Hematopoietic multipotent progenitor cell treated with erythropoietin and hydrocortisone succinate and interleukin-3 and kit ligand, for 15 days (in vitro differentiated cells): ENCODE measurements around the gene RIPK3.

Experiments used
- DNase-seq: peaks from one replicate; pipeline ENCODE4 v3.0.0-alpha.2; 2015; ENCODE audit warnings: low spot score

The RIPK3 gene

DNA sequence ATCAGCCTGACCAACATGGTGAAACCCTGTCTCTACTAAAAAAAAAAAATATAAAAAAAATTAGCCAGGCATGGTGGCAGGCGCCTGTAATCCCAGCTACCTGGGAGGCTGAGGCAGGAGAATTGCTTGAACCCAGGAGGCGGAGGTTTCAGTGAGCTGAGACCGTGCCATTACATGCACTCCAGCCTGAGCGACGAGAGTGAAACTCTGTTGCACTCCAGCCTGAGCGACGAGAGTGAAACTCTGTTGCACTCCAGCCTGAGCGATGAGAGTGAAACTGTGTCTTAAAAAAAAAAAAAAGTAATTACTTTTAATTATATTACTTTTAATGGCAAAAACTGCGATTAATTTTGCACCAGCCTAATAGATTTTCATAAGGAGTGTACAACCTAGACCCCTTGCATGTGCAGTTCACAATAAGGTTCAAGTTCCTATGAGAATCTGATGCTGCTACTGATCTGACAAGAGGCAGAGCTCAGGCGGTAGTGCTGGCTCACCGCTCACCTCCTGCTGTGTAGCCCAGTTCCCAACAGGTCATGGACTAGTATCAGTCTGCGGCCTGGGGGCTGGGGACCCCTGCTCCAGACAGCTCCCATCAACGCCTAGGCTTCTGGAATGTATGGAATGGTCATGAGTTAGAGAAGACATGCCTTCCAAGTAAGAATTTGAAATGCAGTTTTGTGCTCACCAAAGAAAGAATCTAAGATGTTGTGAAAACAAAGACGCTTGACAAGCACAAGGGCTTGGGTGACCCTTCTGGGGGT, 18.4 kb downstream of the RIPK3 start:
- DNase-seq = no peak

DNA sequence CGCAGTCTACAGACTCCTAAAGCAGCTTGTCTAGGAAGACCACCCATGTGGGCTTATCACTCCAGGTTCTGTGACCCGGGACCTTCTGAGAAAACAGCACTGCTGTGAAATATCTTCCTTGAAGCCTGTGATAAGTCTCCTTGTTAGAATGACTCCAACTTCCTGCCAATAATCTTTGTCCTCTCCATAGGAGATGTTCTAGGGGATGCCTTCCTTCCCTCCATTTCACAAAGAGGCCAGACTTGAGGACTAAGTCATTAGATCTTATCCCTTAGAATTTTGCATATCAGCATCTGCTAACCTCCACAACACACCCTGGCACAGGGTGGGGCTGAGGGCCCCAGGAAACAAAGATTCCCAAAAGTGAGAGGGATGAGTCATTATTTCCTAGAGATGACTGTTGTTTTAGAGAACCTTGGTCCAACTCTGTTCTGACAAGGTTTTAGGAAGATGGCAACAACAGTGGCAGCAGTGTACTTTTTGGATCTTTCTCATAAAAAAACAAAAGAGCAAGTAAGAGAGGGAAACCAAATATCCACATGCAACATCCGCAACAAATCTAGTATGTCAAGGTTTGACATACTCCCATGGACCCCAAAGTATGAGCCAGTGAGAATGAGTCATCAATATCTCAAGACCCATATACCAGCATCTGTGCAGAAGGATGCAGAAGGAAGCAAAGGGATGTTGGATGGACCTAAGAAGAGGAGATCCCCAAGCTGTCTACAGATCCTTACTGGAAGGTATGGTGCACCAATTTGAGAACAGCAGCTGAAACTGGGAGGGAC, 22.5 kb downstream of the RIPK3 start:
- no peak for DNase-seq

DNA sequence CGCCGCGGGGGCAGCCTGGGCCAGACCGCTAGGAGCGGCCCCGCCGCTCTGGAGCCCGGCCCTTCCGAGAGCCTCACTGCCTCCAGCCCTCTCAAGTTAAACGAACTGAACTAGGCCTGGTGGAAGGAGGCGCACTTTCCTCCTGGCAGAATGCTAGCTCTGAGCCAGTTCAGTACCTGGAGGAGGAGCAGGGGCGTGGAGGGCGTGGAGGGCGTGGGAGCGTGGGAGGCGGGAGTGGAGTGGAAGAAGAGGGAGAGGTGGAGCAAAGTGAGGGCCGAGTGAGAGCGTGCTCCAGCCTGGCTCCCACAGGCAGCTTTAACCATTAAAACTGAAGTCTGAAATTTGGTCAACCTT, 23.2 kb downstream of the RIPK3 start:
- no peak for DNase-seq

DNA sequence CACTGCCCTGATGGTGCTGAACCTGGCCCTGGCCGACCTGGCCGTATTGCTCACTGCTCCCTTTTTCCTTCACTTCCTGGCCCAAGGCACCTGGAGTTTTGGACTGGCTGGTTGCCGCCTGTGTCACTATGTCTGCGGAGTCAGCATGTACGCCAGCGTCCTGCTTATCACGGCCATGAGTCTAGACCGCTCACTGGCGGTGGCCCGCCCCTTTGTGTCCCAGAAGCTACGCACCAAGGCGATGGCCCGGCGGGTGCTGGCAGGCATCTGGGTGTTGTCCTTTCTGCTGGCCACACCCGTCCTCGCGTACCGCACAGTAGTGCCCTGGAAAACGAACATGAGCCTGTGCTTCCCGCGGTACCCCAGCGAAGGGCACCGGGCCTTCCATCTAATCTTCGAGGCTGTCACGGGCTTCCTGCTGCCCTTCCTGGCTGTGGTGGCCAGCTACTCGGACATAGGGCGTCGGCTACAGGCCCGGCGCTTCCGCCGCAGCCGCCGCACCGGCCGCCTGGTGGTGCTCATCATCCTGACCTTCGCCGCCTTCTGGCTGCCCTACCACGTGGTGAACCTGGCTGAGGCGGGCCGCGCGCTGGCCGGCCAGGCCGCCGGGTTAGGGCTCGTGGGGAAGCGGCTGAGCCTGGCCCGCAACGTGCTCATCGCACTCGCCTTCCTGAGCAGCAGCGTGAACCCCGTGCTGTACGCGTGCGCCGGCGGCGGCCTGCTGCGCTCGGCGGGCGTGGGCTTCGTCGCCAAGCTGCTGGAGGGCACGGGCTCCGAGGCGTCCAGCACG, 23.8 kb downstream of the RIPK3 start:
- DNase-seq = no peak

DNA sequence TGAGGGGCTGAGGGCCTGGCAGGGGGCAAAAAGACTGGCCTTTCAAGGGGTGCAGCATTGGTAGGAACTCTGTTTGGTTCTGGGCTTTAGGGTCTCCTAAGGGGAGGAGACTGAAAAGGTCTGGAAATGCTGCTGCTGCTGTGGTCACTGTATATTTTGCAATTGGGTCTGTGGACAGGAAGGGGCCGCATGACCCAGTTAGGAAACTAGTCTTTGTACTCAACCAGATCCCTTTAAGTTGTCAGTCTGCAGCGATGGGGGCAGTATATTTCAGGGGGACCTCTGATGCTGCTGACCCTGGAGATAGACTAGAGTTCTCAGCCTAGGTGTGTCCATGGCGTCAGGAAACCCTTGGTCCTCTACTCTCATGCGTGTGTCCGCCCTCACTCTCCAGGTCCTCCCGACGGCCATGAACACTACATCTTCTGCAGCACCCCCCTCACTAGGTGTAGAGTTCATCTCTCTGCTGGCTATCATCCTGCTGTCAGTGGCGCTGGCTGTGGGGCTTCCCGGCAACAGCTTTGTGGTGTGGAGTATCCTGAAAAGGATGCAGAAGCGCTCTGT, 24.5 kb downstream of the RIPK3 start:
- no peak for DNase-seq

DNA sequence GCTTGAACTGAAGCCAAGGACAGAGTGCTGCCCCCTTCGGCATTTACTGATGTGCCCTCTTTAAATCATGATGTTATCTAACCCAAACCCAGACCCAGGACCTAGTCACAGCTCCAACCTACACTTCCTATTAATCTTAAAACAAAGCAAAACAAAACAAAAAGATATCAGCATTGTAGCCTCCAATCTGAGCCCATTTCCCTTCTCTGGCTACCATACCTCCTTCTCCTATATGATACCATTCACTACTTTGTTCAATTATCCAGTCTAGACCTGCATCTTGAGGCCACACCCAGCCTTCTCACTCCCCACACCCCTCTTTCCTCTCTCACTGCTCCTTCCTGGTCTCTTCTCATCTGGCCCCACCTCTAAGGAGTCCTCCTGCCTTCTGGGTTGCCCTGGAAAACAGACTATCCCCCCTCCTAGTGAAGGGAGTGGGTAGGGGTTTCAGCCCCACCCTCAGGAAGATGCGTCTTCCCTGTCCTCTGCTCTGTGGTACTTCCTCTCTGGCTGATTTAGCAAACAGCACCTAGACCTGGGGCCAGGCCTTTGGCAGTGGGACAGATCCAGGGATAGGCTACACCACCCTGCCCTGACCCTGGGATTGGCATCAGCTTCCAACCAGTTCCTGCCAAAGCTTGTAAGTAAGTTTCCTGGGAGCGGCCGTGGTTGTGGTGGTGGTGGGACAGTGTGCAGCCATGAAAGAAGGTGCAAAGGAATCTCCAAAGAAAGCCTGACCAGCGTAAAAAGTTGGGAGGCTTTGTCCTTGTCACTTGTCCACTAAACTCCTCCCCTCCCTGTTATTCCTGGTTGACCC, 25.2 kb downstream of the RIPK3 start:
- DNase-seq = no peak

DNA sequence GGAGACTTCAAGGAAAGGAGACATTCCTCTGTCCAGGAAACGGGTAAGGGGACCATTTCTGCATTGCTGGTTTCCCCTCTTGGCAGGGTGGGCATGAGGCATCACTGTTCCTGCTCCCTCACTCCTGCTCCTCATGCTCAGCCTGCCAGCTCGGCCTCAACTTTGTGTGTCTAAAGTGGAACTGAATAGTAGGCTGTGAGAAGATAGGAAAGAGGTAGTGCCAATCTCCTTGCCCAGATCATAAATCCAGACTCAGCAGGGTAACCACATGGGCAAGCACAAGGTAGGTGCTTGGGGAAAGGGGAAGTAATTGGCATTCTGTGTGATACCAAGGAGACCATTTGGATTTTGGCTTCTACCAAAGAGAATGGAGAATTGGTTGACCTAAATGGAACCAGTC, 25.9 kb downstream of the RIPK3 start:
- DNase-seq = no peak

DNA sequence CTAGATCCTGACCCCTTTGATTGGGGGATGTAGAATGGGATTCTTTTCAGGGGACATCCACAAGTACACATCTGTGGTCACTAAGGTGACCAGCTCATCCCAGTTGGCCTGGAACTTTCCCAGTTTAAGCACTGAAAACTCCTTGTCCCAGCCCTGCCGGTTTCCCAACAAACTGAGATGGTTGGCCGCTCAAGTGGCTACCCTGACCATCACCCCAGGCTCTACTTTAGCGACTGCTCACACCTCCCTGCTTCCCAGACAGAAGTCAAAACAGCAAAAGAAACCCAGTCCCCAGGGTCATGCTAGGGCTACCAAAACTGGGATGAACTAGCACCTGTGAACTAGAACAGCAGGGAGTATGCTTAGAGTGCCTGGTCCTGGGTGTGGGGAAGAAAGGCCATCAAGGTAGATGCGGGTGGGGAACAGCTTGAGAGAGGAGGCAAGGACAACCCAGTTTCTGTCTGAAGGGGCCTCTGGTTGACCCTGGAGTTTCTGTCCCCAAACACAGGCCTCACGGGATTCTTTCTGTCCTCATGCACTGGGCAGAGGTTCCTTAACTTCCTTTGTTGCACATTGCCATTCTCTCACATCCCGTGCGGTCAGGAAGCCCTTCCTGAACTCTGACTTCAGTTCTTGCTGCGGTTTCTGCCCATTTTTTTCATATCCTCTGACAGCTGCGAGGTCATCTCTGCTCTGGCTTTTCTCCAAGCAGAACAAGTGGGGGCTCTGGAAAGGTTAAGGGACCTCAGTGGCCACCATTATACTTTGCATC, 26.9 kb downstream of the RIPK3 start:
- DNase-seq = no peak

DNA sequence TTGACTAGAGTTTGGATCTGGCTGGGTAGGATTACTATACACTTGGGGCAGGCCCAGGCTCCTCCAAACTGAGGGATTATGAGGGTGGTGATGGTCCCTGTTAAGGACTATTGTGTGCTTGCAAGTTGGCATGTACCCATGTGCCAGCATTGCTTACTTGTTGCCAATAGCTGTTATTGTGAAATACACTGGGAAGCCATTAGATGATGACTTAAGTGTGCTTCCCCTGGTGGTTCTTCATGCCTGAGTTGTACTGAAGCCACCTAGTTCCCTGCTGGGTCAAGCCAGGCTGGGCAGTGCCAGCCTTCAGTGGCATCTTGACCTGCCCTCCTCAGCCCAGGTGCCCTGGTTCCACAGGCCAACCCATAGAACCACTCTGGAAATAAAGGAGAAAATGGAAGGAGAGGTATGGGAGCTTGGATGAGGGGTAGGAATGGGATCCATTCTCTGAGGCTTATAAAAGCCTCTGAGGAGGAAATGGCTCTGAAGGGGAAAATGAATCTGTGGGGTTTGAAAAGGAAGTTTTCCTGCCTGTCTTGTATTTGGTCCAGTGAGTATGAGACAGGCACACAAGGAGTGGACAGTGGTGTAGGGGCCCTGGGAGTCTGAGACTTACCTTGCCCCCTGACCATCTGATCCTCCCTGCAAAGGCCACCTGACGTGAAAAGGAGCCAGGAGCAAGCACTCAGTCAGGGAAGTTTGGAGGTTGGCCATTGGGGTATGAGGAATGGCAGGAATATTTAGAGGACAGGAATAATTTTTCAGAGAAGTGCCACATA, 27.8 kb downstream of the RIPK3 start:
- DNase-seq = no peak

DNA sequence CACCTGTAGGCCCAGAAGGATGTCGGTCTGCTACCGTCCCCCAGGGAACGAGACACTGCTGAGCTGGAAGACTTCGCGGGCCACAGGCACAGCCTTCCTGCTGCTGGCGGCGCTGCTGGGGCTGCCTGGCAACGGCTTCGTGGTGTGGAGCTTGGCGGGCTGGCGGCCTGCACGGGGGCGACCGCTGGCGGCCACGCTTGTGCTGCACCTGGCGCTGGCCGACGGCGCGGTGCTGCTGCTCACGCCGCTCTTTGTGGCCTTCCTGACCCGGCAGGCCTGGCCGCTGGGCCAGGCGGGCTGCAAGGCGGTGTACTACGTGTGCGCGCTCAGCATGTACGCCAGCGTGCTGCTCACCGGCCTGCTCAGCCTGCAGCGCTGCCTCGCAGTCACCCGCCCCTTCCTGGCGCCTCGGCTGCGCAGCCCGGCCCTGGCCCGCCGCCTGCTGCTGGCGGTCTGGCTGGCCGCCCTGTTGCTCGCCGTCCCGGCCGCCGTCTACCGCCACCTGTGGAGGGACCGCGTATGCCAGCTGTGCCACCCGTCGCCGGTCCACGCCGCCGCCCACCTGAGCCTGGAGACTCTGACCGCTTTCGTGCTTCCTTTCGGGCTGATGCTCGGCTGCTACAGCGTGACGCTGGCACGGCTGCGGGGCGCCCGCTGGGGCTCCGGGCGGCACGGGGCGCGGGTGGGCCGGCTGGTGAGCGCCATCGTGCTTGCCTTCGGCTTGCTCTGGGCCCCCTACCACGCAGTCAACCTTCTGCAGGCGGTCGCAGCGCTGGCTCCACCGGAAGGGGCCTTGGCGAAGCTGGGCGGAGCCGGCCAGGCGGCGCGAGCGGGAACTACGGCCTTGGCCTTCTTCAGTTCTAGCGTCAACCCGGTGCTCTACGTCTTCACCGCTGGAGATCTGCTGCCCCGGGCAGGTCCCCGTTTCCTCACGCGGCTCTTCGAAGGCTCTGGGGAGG, 28.9 kb downstream of the RIPK3 start, which contains the start of gene LTB4R:
Gene LTB4R (plus strand): TSS at position 857 of the 959 bp plus-strand sequence. CDS start 4,150 bp downstream, outside the sequence.
- peak; percentile 80 for DNase-seq

DNA sequence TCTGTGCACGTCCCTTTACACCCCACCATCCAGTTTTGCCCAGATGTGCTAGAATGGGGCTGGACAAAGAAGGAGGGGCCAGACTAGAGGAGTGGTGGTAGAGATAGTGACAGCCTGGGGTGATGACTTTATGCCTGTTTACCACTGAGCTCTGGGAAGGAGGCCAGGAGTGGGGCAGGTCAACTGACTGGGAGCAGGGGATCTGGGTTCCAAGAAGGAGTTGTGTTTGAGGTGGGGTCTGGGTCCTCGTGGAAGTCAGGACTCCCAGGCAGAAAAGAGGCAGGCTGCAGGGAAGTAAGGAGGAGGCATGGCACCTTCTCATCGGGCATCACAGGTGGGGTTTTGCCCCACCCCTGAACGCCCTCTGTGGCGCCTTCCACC, 29.5 kb downstream of the RIPK3 start:
- DNase-seq = peak; percentile 77

DNA sequence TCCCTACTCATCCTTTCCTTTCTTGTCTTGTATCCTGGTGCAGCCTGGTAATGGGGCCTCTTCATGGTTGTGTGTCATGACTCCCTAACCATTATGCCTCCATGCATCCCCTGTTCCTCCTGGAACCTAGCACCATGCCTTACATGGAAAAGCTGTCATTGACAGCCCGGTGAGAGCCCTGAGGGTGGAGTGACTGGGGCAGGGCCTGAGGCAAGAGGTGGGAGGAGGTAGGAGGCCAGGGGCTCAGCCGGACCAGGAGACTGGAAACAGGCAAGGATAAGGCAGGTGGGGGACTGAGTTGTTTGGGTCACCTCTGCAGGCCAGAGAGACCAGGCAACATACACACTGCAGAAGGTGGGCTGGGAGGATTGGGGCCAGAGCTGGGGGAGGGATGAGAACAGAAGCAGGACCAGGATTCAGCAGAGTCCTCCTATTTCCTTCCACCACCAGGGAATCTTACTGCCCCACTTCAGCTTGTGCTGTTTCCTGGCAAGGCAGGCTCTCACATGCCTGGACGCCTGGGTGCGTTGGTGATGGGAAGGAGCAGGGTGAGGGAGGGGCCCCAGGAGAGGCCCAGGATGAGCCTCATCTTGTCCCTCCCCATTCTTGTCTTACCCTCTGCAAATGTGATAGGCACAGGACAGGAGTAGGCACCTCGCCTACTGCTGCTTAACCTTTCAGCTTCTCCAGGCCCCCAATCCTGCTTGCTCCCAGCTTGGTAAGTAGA, 30.1 kb downstream of the RIPK3 start, which contains the start of gene LTB4R2:
Gene LTB4R2 (plus strand): TSS at position 603 of the 727 bp plus-strand sequence. CDS start 525 bp downstream, outside the sequence.
- no peak for DNase-seq

DNA sequence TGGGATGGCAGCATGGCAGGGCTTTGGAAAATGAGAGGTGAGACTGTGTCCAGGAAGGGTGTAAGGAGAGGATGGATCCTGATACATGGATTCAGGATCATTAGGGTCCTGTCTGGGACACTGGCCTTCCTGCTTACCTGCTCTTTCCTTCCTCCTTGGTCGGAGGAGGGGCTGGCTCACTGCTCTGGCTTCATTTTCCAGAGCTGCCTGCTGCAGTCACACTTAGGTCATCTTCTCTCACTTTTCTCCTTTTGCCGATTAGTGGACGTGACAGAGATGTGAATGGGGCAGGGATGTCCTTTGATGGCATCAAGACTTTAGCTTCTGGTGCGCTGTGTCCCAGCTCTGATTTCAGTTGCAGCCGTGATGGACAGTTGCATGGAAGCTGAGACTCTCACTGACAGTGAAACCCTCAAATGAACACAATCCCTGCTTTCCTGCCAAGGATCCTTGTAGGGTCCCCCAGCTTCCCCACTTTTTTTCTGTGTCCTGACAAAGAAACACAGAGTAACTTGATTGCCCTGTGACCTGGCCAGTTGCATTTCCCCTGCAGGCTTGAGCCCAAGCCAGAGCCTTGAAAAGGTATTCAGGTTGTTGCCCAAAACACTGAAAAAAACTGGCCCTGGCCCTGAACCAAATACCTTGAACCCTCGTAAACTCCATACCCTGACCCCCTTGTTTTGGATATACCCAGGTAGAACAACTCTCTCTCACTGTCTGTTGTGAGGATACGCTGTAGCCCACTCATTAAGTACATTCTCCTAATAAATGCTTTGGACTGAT, 31.3 kb downstream of the RIPK3 start:
- no peak for DNase-seq

DNA sequence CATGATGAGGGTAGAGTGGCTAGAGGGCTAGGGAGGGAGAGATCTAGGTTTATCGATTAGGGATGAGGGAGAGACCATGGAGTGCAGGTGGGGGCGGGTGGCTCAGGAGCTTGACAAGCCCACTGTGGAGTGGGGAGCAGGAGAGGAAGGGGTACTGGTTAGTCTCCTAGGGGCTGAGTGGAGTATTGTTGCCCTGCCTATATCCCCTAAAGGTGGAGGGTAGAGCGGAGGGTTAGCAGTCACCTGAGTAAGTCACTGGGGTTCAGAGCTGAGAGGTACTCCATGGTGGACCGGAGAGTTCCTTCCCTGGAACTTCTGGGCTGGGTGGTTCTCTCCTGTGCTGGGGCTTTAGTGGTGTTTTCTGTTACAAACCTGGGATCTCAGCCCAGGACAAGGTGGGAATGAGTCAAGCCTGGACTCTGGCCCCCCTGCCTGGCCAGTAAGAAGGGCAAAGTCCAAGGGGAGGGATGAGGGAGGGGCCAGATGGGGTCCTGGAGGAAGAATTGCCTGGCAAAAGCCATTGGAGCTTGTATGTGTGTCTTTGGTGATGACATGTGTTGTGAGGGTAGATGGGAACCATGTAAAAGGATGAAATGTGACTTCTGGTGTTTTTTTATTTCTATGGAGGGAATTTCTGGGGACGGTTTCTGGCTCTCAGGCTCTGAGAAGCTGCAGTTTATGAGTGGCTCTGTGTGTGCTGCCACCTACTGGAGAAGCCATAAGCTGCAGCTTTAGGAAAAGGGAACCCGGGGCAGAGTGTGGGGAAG, 32.0 kb downstream of the RIPK3 start, which contains the start of gene CIDEB:
Gene CIDEB (minus strand): TSS at position 403 of the 767 bp plus-strand sequence. CDS start 119 bp downstream, at position 284.
- DNase-seq = peak; percentile 78

DNA sequence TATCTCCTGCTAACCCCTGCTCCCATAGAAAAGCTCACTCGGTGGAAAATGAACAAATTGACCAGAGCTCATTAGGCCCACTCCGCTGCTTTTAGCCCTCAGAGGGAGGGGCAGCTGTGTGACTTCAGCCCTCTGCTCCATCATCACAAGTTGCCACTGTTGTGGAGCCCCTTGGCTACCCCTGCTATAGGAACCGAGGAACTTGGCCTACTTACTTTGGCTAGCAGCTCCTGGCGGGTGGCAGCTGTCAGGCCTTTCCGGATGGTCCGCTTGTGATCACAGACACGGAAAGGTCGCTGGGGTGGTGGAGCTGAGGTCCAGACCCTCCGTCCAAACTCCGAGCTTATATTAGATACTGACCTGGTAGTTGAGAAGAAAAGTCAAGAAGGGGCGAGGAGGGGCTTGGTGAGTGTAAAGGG, 32.6 kb downstream of the RIPK3 start:
- DNase-seq = no peak

DNA sequence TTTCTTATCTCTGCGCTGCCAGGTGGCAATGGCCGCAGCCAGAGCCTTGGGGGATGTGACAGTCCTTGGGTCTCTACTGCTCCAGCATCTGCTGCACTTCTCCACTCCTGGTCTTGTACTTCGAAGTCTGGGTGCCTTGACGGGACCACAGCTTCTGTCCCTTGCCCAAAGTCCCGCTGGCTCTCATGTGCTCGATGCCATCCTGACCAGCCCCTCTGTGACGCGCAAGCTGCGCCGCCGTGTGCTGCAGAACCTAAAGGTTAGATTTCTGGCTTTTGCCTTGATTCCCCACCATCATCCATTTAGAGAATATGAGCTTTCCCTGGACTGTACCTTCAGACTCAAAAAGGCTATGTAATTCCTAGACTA, 35.8 kb downstream of the RIPK3 start:
- no peak for DNase-seq
